GM10266 (cell line): Measurements from ENCODE around the gene MEP1B.
"Not testable (repeated sequence)": the region's sequence is repeated elsewhere in the genome, so short reads cannot be mapped to it uniquely, and the experiment has no call there.

Experiments used
- DNase-seq: peaks from one replicate; pipeline ENCODE4 v3.0.0; 2012; ENCODE audit errors: extremely low spot score
- TF ChIP-seq, protein P1 (sequence below): IDR thresholded peaks from 2 replicates; pipeline ENCODE4 v1.5.1; 2012; ENCODE audit warnings: mild to moderate bottlenecking, low read depth; ENCODE audit not compliant: control insufficient read depth, insufficient read depth; ENCODE audit errors: missing control alignments

Gene MEP1B

DNA sequence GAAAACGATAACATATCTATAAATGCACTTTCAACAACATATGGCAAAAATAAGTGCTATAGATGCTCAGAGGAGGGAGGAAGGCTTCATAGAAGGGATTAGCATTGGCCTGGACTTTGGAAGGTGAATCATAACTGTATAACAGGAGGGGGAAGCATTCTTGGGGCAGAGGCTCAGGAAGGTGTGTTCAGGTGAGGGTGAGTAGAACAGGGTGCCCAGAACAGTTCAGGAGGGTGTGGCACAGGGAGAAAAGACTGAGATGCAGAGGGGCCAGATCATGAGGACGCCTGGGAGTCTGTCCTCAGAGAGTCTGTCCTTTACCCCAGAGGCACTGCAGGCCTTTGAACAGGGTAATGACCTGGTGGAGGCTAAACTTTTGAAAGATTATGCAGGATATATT, 29.3 kb upstream of the MEP1B start:
- TF ChIP-seq, protein P1, sequence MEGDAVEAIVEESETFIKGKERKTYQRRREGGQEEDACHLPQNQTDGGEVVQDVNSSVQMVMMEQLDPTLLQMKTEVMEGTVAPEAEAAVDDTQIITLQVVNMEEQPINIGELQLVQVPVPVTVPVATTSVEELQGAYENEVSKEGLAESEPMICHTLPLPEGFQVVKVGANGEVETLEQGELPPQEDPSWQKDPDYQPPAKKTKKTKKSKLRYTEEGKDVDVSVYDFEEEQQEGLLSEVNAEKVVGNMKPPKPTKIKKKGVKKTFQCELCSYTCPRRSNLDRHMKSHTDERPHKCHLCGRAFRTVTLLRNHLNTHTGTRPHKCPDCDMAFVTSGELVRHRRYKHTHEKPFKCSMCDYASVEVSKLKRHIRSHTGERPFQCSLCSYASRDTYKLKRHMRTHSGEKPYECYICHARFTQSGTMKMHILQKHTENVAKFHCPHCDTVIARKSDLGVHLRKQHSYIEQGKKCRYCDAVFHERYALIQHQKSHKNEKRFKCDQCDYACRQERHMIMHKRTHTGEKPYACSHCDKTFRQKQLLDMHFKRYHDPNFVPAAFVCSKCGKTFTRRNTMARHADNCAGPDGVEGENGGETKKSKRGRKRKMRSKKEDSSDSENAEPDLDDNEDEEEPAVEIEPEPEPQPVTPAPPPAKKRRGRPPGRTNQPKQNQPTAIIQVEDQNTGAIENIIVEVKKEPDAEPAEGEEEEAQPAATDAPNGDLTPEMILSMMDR, result no peak
- no peak for DNase-seq

DNA sequence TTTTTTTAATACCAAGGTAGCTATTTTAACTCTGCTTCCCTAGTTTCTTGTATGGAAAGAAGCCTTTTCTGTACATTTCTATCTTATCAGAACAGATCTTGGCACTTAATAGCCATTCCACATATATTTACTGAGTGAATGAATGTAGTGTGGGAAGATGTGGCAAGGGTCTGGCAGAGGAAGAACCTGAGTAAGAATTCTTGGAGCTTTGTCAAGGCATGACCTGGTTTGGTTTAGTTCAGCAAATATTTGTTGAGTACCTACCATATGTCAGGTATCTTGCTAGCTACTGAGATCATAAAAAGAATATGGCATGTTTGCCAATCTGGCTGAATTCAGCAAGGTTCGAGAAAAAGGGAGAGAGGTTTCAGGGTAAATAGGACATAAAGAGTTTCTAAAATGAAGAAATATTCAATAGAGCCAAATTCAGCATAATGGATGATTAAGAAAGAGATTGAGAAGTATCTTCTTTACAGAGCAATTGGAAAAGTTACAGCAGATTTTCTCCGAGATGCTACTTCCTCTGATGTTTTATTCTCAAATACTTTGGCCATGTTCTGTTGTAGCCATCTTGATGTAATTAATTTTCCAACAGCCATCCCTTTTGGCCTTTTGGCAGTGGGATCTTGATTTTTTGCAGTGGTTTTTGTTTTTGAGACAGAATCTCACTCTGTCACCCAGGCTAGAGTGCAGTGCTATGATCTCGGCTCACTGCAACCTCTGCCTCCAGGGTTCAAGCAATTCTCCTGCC, 21.7 kb upstream of the MEP1B start:
- TF ChIP-seq, protein P1, result no peak
- DNase-seq, result no peak

DNA sequence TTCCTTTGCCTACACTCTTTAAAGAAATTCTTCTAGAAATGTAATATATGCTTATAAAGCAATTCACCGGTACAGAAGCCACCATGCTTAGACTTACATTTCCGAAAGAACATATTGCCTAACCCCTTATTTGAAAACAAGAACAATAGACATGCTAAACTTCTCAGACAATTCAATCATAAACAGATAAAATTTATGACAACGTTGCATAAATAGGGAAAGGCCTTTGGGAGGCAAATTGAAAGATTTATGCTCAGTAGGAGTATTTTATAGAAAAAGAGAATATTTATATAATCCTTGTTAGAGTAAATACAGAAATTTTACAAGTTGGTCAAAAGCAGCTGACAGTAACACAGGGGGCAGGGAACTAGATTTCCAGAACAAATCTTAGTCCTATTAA, 16.2 kb upstream of the MEP1B start:
- no peak for DNase-seq
- TF ChIP-seq, protein P1, result no peak

DNA sequence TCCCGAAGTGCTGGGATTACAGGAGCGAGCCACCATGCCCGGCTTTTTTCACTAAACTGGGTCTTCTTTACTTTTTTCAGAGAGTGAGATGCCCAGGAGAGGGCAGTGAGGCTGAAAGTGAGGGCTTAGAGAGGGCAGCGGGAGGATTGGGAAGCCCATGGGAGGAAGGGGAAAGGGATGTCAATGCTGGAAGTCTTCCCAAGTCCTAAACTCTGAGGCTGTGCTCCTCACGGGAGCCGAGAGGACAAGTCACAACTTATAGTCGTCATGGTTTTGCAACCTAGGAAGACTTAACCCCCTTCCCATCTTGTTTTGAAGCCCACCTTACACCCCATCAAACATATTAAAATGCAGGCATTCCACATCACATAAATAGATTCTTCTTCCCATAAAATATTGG, 15.1 kb upstream of the MEP1B start:
- DNase-seq, result no peak
- TF ChIP-seq, protein P1, result no peak

DNA sequence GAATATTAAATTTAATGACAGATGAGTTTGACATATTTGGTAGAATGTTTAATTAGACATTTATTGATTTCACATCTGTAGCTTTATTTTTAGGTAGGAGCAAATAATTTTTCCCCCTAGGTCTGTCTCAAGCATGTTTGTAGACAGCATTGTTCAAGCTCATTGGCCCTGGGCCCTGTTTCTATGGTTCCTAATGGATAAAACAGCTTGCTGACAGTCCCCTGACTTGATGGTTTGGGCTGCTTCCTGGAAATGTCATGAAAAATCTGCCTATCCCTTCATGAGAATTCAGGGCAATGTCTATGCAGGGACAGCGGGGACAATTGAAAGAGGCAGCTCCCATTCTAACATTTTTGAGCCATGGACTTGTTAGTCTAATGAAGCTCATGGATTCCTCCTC, 14.6 kb upstream of the MEP1B start:
- no peak for DNase-seq
- TF ChIP-seq, protein P1, result no peak

DNA sequence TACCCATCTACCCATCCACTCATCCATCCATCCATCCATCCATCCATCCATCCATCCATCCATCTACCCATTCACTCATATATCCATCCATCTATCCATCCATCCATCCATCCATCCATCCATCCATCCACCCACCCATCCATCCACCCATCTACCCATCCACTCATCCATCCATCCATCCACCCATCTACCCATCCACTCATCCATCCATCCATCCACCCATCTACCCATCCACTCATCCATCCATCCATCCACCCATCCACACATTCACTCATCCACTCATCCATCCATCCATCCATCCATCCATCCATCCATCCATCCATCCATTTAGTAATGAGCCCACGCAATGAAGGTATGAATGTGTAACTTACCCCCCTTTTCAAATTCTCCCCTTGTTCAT, 13.1 kb upstream of the MEP1B start:
- DNase-seq, result not testable (repeated sequence)

DNA sequence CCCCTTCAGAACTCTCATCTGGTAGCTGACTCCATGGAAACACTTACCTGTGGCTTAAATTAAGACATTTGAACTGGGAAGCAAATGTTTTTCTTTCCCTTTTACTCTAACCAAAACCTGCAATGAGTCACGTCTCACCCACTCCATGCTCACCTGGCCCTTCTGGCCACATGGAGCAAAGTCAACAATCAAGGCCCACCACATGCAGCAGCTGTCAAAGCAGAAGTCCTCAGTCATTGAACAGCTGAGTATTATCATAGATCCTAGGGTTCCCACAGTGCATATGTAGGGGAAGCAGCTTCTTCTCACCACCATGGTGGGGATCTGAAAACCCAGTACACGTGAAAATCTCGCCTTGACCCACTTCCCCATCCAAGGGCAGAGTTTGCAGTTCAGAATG, 12.3 kb upstream of the MEP1B start:
- DNase-seq, result no peak
- TF ChIP-seq, protein P1, result no peak

DNA sequence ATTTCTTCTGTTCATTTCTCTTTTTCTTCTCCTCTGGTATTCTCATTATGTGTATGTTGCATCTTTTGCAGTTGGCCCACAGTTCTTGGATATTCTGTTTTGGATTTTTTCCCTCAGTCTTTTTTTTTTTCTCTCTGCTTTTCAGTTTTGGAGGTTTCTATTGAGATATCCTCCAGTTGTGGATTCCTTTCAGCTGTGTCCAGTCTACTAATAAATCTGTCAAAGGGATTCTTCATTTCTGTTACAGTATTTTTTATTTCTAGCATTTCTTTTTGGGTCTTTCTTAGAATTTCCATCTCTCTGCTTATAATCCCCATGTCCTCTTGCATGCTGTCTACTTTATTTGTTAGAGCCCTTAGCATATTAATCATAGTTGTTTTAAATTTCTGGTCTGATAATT, 6.3 kb upstream of the MEP1B start:
- TF ChIP-seq, protein P1, result no peak

More for the DNA sequence above, 6.3 kb upstream of the MEP1B start:
- DNase-seq, result no peak
